ENCODE data around the gene ZBED4.
A peak's percentile ranks its signal among the peaks of the same experiment; 100 is the strongest.

Gene ZBED4

GRCh38 chr22:49917974-49918910, 64.6 kb downstream of the ZBED4 start, which contains the start of the genes ALG12 and CRELD2:
Gene ALG12 (minus strand): TSS chr22:49918438. CDS start chr22:49913765, 4,673 bp downstream.
Gene CRELD2 (plus strand): TSS chr22:49918634. CDS start chr22:49918770, 136 bp downstream.
- DNase-seq (ENCODE audit: low read depth in 2 of 3, low spot score in 2 of 3) = peak; percentile 90 to 95 (median 95)

- DNase-seq (ENCODE audit: low read depth in 2 of 3, low spot score in 2 of 3) = no peak
Observed at GRCh38 chr22:49918911-49919881, 65.6 kb downstream of the ZBED4 start.

- no peak for DNase-seq (ENCODE audit: low read depth in 2 of 3, low spot score in 2 of 3)
Observed at GRCh38 chr22:49920859-49921258, 67.2 kb downstream of the ZBED4 start.

GRCh38 chr22:49921508-49922278, 68.0 kb downstream of the ZBED4 start:
- no peak for DNase-seq (ENCODE audit: low read depth in 2 of 3, low spot score in 2 of 3)

GRCh38 chr22:49922484-49922883, 68.8 kb downstream of the ZBED4 start:
- no peak for DNase-seq (ENCODE audit: low read depth in 2 of 3, low spot score in 2 of 3)

- DNase-seq (ENCODE audit: low read depth in 2 of 3, low spot score in 2 of 3) = no peak
Observed at GRCh38 chr22:49922926-49923325, 69.3 kb downstream of the ZBED4 start.

- no peak for DNase-seq (ENCODE audit: low read depth in 2 of 3, low spot score in 2 of 3)
Observed at GRCh38 chr22:49923445-49923844, 69.8 kb downstream of the ZBED4 start.

GRCh38 chr22:49924113-49924833, 70.6 kb downstream of the ZBED4 start:
- DNase-seq (ENCODE audit: low read depth in 2 of 3, low spot score in 2 of 3) = no peak

GRCh38 chr22:49925525-49926128, 72.0 kb downstream of the ZBED4 start:
- DNase-seq (ENCODE audit: low read depth in 2 of 3, low spot score in 2 of 3) = no peak

GRCh38 chr22:49926916-49927315, 73.3 kb downstream of the ZBED4 start:
- DNase-seq (ENCODE audit: low read depth in 2 of 3, low spot score in 2 of 3) = no peak

- no peak for DNase-seq (ENCODE audit: low read depth in 2 of 3, low spot score in 2 of 3)
Observed at GRCh38 chr22:49927483-49928184, 74.0 kb downstream of the ZBED4 start.

GRCh38 chr22:49928185-49928495, 74.5 kb downstream of the ZBED4 start:
- DNase-seq (ENCODE audit: low read depth in 2 of 3, low spot score in 2 of 3) = no peak

GRCh38 chr22:49928555-49929210, 75.0 kb downstream of the ZBED4 start:
- DNase-seq (ENCODE audit: low read depth in 2 of 3, low spot score in 2 of 3) = no peak

- DNase-seq (ENCODE audit: low read depth in 2 of 3, low spot score in 2 of 3) = peak in 2 of 3 experiments; percentile 75 to 78
Observed at GRCh38 chr22:49929211-49929979, 75.8 kb downstream of the ZBED4 start.

- no peak for DNase-seq (ENCODE audit: low read depth in 2 of 3, low spot score in 2 of 3)
Observed at GRCh38 chr22:49929994-49930575, 76.4 kb downstream of the ZBED4 start.

- no peak for DNase-seq (ENCODE audit: low read depth in 2 of 3, low spot score in 2 of 3)
Observed at GRCh38 chr22:49930596-49931412, 77.2 kb downstream of the ZBED4 start.
